ENCODE data around the gene PPA1.

PPA1 gene

DNA sequence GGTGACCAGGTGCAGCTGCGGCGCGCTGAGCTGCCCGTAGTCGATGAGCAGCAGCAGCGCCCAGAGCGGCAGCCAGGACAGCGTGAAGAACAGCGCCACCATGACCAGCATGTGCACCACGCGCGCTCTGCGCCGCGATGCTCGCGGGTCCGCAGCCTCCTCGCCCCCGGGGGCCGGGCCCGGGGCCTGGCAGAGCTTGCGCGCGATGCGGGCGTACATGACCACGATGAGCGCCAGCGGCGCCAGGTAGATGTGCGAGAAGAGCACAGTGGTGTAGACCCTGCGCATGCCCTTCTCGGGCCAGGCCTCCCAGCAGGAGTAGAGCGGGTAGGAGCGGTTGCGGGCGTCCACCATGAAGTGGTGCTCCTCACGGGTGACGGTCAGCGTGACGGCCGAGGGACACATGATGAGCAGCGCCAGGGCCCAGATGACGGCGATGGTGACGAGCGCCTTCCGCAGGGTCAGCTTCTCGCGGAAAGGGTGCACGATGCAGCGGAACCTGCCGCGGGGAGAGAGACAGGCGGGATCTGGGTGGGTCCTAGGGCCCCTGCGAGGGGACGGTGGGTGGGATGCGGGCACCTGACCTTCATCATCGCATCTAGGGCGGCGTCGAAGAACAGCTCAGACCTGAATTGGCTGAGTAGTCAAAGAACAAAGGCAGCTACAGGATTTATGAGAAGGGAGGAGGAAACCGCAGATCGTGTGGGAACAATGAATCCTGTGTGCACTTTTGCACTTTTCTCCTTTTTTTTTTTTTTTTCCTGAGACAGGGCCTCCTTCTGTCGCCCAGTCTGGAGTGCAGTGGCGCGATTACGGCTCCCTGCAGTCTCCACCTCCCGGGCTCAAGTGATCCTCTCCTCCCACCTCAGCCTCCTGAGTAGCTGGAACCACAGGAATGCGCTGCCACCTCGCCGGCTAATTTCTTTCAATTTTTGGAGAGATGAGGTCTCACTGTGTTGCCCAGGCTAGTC lies 22.4 kb upstream of the PPA1 start:
- no peak overlapping the region for H3K4me3 ChIP-seq (ENCODE audit: low read depth, low read length)
- DNase-seq (ENCODE audit: low read depth) = no peak
- in situ Hi-C loops (cut with HindIII; ENCODE audit: low sequenced_read_pairs) = loop anchor here (5.0 kb wide), 1 partner anchor 67 kb away; no protein-coding TSS in a partner anchor
- TF ChIP-seq CTCF (IDR thresholded peaks at IDR 0.05; ENCODE audit: low read depth, low read length, missing control alignments) = peak; percentile 4

DNA sequence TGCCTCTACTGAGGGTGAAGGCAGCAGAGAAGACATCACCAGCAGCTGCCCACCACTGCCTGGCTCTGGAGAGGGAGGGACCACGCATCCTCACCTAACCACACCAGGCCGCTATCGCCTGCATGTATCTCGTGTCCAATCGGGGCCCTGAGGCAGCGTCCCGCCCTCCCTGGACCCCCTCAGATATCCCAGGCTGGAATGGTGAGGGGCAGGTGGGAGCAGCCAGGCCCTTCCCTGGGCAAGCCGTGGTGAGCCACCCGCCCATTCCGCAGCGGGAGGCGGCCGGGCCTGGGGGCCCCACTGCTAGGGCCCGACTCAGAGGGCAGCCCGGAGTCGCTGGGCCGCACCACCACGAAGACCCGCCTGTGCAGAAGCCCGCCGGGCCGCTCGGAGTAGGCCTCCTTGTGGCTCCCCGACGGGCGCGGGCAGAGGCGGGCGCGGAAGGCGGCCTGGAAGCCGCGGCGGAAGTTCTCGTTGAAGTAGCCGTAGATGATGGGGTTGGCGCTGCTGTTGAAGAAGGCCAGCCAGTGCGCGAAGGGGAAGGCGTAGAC lies 21.6 kb upstream of the PPA1 start:
- no peak for DNase-seq (ENCODE audit: low read depth)
- in situ Hi-C loops (cut with HindIII; ENCODE audit: low sequenced_read_pairs) = loop anchor here (5.0 kb wide), 1 partner anchor 67 kb away; no protein-coding TSS in a partner anchor
- no peak for TF ChIP-seq CTCF (IDR thresholded peaks at IDR 0.05; ENCODE audit: low read depth, low read length, missing control alignments)
- H3K4me3 ChIP-seq (ENCODE audit: low read depth, low read length) = no peak overlapping the region

DNA sequence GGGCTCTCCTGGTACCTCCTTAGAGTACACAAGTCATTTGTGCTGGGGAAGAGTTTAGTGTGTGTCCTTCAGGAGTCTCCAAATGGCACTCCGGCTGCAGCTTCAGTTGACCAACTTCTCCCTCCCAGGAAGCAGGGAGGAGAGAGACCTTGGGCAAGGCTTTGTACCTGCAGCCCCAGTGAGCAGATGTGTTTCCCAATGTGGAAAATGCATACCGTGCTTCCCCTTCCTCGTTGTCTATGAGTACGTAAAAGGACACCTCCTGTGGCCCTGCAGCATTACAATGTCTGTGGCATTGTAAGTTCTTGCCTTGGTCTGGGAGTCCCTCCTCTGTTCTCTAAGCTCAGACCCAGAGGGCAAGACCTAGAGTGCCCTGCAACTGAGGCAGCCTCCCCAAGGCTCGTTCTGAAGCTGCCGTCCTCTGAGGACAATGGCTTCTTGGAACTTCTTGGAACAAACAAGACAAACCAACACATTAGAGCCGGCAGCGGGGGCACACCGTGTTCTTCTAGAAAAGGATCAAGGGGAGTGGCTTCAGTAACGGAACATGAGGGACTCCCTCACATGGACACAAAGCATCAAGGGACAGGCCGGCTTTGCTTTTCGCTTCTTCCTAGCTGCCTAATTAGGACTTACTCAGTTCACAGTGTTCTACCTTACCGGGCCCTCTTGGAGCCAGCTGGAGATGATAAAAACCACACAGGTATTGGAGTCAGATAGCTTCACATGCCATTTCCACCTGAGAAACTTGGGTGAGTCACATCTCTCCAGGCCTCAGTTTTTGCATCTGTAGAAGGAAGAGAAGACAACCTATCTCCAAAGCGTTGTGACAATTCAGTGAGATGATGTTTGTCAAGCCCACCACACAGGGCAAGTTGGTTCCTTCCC lies 20.9 kb upstream of the PPA1 start:
- in situ Hi-C loops (cut with HindIII; ENCODE audit: low sequenced_read_pairs) = no loop called here
- H3K4me3 ChIP-seq (ENCODE audit: low read depth, low read length) = no peak overlapping the region
- no peak for DNase-seq (ENCODE audit: low read depth)
- no peak for TF ChIP-seq CTCF (IDR thresholded peaks at IDR 0.05; ENCODE audit: low read depth, low read length, missing control alignments)

DNA sequence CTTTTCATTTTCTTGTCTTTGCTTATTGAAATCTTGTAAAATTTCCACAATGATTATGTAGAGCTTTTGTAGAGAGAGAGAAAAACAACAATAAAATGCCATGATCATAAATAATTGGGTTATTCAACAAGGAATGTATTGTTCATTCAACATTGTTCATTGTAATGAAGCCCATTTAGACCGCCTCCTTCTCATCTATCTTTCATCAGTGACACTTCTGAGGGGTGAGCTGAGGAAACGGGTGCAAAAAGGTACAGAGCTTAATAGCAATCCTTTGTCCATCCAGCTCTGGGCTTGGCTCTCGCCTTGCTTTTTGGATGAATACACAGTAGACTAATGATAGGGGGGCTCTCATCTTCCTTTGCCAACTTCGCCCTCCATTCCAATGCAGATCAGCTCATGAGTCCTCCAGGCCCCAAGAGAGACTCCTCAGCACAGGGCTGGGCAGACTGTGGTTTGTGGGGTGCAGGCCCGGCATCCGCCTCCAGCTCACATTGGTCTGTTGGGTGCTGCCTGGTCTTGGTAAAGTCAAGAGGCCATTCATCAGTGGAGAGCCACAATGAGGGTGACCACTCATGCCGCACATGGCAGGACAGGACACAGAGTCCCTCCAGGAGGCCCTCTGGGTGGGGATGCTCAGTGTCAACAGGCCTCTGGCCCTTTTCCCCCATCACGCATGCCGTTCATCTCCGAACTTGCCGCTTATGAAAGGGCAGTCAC lies 17.9 kb upstream of the PPA1 start:
- TF ChIP-seq CTCF (IDR thresholded peaks at IDR 0.05; ENCODE audit: low read depth, low read length, missing control alignments) = no peak
- no peak overlapping the region for H3K4me3 ChIP-seq (ENCODE audit: low read depth, low read length)
- DNase-seq (ENCODE audit: low read depth) = no peak
- in situ Hi-C loops (cut with HindIII; ENCODE audit: low sequenced_read_pairs) = no loop called here

- H3K4me3 ChIP-seq (ENCODE audit: low read depth, low read length) = no peak overlapping the region
- in situ Hi-C loops (cut with HindIII; ENCODE audit: low sequenced_read_pairs) = no loop called here
- TF ChIP-seq CTCF (IDR thresholded peaks at IDR 0.05; ENCODE audit: low read depth, low read length, missing control alignments) = no peak
- no peak for DNase-seq (ENCODE audit: low read depth)
These were observed 14.1 kb upstream of the PPA1 start for GRCh38 chr10:70247360-70247759.

All from astrocyte of the cerebellum (primary cell).